Panc1 (cell line): ENCODE data around the gene TCF7. TPM values are rescaled to one million over a fixed set of nuclear protein-coding genes. Genes with fewer than 3 reads are reported as not detected.

Source experiments
- ATAC-seq: fragments of 200-7000 bp; cut with Tn5 transposase; 2 replicates; pipeline ENCODE4 v1.9.1; 2020; ENCODE audit warnings: mild to moderate bottlenecking, moderate library complexity
- BruUV-seq: library from RNA; stranded (reverse); fragments of 400-500 nt; replicated peaks from 2 replicates; lab custom pipeline; 2021; lab: Mats Ljungman, UMichigan
- CTCF ChIA-PET: fragments of 300-600 bp; sonication (Branson Sonifier 250); formaldehyde crosslinking; loops from one replicate; lab custom pipeline; 2022; ENCODE audit warnings: antibody characterized with exemption; lab: Charles Lee
- POLR2A ChIA-PET: fragments of 300-600 bp; sonication (Branson Sonifier 250); formaldehyde crosslinking; loops from one replicate; lab custom pipeline; 2022; ENCODE audit warnings: antibody characterized with exemption; lab: Charles Lee
- DNase-seq: peaks from one replicate; pipeline ENCODE4 v3.0.0-alpha.2; 2010; ENCODE audit warnings: low read depth, low spot score
- H3K27ac ChIP-seq: 2 replicates; pipeline ENCODE4 v1.5.1; 2011; ENCODE audit warnings: mild to moderate bottlenecking, low read length, inconsistent platforms
- H3K27me3 ChIP-seq: fragments of 200-500 bp; sonication (Bioruptor generic); 2 replicates; pipeline ENCODE4 v1.6.0; 2014; ENCODE audit warnings: low read length, inconsistent platforms; ENCODE audit not compliant: control insufficient read depth, insufficient read depth
- H3K36me3 ChIP-seq: fragments of 200-500 bp; sonication (Bioruptor generic); 2 replicates; pipeline ENCODE4 v1.5.1; 2014; ENCODE audit warnings: inconsistent platforms, mild to moderate bottlenecking, low read length, moderate library complexity; ENCODE audit not compliant: control insufficient read depth, insufficient read depth
- H3K4me1 ChIP-seq: 2 replicates; pipeline ENCODE4 v1.5.1; 2011; ENCODE audit warnings: inconsistent platforms, mild to moderate bottlenecking, low read length, moderate library complexity; ENCODE audit not compliant: control insufficient read depth, insufficient read depth
- H3K4me3 ChIP-seq, 2 experiments: 2 replicates each; pipeline ENCODE4 v1.5.1; 2011 to 2012; ENCODE audit warnings: low read depth in 2 of 2, low read length in 2 of 2, mild to moderate bottlenecking in 2 of 2, inconsistent platforms in 1 of 2, moderate library complexity in 1 of 2
- H3K9me3 ChIP-seq: fragments of 200-500 bp; sonication (Bioruptor generic); 2 replicates; pipeline ENCODE4 v1.5.1; 2014; ENCODE audit warnings: low read depth, mild to moderate bottlenecking, inconsistent platforms, low read length, moderate library complexity; ENCODE audit not compliant: control insufficient read depth, insufficient read depth
- CTCF ChIP-seq: fragments of 450-650 bp; IDR thresholded peaks from 2 replicates; pipeline ENCODE4 v1.5.1; 2017; ENCODE audit warnings: mild to moderate bottlenecking
- POLR2AphosphoS5 ChIP-seq: IDR thresholded peaks from 2 replicates; pipeline ENCODE4 v1.6.1; 2012; ENCODE audit warnings: mild to moderate bottlenecking, low read depth, low read length, moderate library complexity
- REST ChIP-seq, 2 experiments: IDR thresholded peaks; 2 replicates each; pipeline ENCODE4 v1.6.1; 2011 to 2012; ENCODE audit warnings: low read depth in 2 of 2, control low read depth in 1 of 2, low read length in 1 of 2, mild to moderate bottlenecking in 1 of 2, moderate library complexity in 1 of 2; ENCODE audit not compliant: insufficient read depth in 1 of 2
- SIN3A ChIP-seq: IDR thresholded peaks from 2 replicates; pipeline ENCODE4 v1.6.1; 2012; ENCODE audit warnings: low read depth, mild to moderate bottlenecking, low read length, moderate library complexity, borderline replicate concordance; ENCODE audit not compliant: insufficient read depth
- TCF7L2 ChIP-seq: IDR thresholded peaks from 2 replicates; pipeline ENCODE4 v1.6.1; 2011; ENCODE audit warnings: mild to moderate bottlenecking, low read depth, low read length, inconsistent platforms
- in situ Hi-C: cut with HindIII; loops from 2 replicates; pipeline ENCODE4 v1.10.0; 2016; ENCODE audit warnings: low sequenced_read_pairs, low pct_unique_long_range_greater_than_20kb
- intact Hi-C: fragments of 100-400 bp; cut with micrococcal nuclease; formaldehyde crosslinking; loops from one replicate; pipeline ENCODE4 v1.10.0; 2022; ENCODE audit not compliant: unreplicated experiment
- total RNA-seq: library from RNA; stranded (reverse); gene quantifications from one replicate; pipeline ENCODE4 v1.2.1, GENCODE V29; 2021; ENCODE audit not compliant: unreplicated experiment

TCF7 gene
- total RNA-seq, 1 experiment from 2014 or later: 24.0 TPM

DNA sequence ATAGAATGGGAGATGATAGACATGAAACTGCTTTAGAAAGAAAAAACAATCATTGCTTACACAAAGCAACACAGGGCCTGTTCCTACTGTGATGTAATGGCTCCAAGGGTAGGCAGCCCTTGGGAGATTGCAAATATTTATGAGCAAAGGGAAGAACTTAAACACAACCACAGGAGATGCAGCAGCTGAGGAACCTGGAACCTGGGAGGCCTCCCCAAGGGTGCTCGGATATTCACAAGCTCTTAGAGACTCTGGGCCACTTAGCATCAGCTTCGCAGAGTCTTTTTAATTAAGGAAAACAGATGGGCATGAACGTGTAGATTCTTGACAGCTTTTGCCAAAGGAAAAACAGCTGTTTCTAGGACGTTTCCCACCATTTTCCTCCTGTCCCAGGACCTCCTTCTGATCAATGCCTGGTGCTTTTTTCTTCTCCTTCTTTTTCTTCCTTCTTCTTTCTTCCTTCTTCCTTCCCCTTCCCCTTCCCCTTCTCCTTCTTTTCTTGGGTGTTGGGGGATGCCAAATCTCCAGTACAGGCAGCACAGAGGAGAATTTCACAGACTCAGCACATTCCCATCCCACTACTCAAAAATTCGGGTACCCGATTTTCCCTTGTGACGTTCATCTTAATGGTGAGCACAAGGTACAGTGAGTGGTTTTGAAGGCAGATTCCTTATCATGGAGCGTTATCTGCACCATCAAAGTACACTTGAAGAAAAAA is 28.1 kb upstream of the TCF7 start:
- ChIA-PET CTCF (interaction anchor here (0.5 kb wide), 1 partner anchor 47 kb away, joined by 3 read pairs; no protein-coding TSS in a partner anchor), POLR2A (no interaction called here)
- intact Hi-C loops: no loop called here
- no peaks in the 10 kb centered on the region; the same call in 1 of the 2 replicates for H3K4me1 ChIP-seq
- H3K36me3 ChIP-seq: no peaks in the 10 kb centered on the region
- no peak for ATAC-seq
- no peaks in the 10 kb centered on the region for H3K9me3 ChIP-seq
- no peak overlapping the region for H3K4me3 ChIP-seq
- TF ChIP-seq SIN3A: no peak
- TF ChIP-seq CTCF: no peak
- TF ChIP-seq REST (IDR thresholded peaks at IDR 0.05; ENCODE audit: insufficient read depth in 1 of 2, low read depth in 2 of 2, low read length in 1 of 2): no peak
- no peak for TF ChIP-seq TCF7L2
- no peak for TF ChIP-seq POLR2AphosphoS5
- in situ Hi-C loops: no loop called here
- no TSS peak for BruUV-seq
- H3K27ac ChIP-seq: no peak overlapping the region; the same call in 1 of the 2 replicates
- no peak for DNase-seq
- H3K27me3 ChIP-seq: no peaks in the 10 kb centered on the region

GRCh38 chr5:134086943-134087305 is 27.6 kb upstream of the TCF7 start:
- Histone ChIP-seq H3K27me3 (no peaks in the 10 kb centered on the region), H3K4me1 (peaks cover 5% of the 10 kb centered on the region; the same call in 1 of the 2 replicates), H3K4me3 (no peak overlapping the region), H3K9me3 (no peaks in the 10 kb centered on the region), H3K36me3 (no peaks in the 10 kb centered on the region), H3K27ac (no peak overlapping the region)
- TF ChIP-seq CTCF (no peak), POLR2AphosphoS5 (no peak), TCF7L2 (no peak), REST (IDR thresholded peaks at IDR 0.05; ENCODE audit: insufficient read depth in 1 of 2, low read depth in 2 of 2, low read length in 1 of 2) (no peak), SIN3A (no peak)
- POLR2A ChIA-PET: no interaction called here
- no peak for ATAC-seq
- in situ Hi-C loops: no loop called here
- DNase-seq: no peak
- CTCF ChIA-PET: no interaction called here
- intact Hi-C loops: no loop called here
- BruUV-seq: no TSS peak
